Endothelial cell of umbilical vein (primary cell): Measurements from ENCODE around the gene ABCA2.

Source experiments
- CTCF ChIP-seq, 2 donors: IDR thresholded peaks; 1 replicate in 1 of 2; 2 replicates in 1 of 2; pipeline ENCODE4 v1.5.1; 2011; ENCODE audit warnings: low read length in 2 of 2, mild to moderate bottlenecking in 2 of 2, moderate library complexity in 2 of 2, control low read depth in 1 of 2, inconsistent platforms in 1 of 2, low read depth in 1 of 2; ENCODE audit not compliant: insufficient read depth in 1 of 2; ENCODE audit errors: extremely low read depth in 1 of 2
- EZH2 ChIP-seq: IDR thresholded peaks from 2 replicates; pipeline ENCODE4 v1.6.1; 2012; ENCODE audit warnings: borderline replicate concordance, low read depth, mild to moderate bottlenecking, moderate library complexity, low read length, inconsistent platforms; ENCODE audit not compliant: severe bottlenecking
- JUN ChIP-seq: IDR thresholded peaks from 2 replicates; pipeline ENCODE4 v1.6.1; 2011; ENCODE audit warnings: borderline replicate concordance, low read depth; ENCODE audit not compliant: insufficient read length, insufficient read depth
- MAX ChIP-seq: IDR thresholded peaks from 2 replicates; pipeline ENCODE4 v1.6.1; 2011; ENCODE audit not compliant: insufficient read depth, insufficient read length
- MYC ChIP-seq: IDR thresholded peaks from one replicate; pipeline ENCODE4 v1.6.1; 2011; ENCODE audit warnings: mild to moderate bottlenecking, low read depth, low read length
- POLR2A ChIP-seq: IDR thresholded peaks from 2 replicates; pipeline ENCODE4 v1.6.1; 2012; ENCODE audit warnings: low read depth, mild to moderate bottlenecking, control low read depth, low read length
- POLR2AphosphoS5 ChIP-seq: IDR thresholded peaks from 2 replicates; pipeline ENCODE4 v1.6.1; 2012; ENCODE audit warnings: low read depth, mild to moderate bottlenecking, control low read depth, low read length, moderate library complexity; ENCODE audit not compliant: insufficient read depth

- TF ChIP-seq CTCF (IDR thresholded peaks at IDR 0.05; ENCODE audit: extremely low read depth in 1 of 2, insufficient read depth in 1 of 2, low read depth in 1 of 2, low read length in 2 of 2) (no peak), EZH2 (no peak), POLR2AphosphoS5 (no peak), POLR2A (no peak), MAX (no peak), JUN (no peak), MYC (no peak)
Observed at GRCh38 chr9:136990242-136990911, 37.7 kb downstream of the ABCA2 start.
